ENCODE measurements around the gene NUDT4. TPM values are rescaled to one million over a fixed set of nuclear protein-coding genes. Genes with fewer than 3 reads are reported as not detected.

Gene NUDT4
- polyA plus RNA-seq, 1 experiment, result 15.4 TPM

DNA sequence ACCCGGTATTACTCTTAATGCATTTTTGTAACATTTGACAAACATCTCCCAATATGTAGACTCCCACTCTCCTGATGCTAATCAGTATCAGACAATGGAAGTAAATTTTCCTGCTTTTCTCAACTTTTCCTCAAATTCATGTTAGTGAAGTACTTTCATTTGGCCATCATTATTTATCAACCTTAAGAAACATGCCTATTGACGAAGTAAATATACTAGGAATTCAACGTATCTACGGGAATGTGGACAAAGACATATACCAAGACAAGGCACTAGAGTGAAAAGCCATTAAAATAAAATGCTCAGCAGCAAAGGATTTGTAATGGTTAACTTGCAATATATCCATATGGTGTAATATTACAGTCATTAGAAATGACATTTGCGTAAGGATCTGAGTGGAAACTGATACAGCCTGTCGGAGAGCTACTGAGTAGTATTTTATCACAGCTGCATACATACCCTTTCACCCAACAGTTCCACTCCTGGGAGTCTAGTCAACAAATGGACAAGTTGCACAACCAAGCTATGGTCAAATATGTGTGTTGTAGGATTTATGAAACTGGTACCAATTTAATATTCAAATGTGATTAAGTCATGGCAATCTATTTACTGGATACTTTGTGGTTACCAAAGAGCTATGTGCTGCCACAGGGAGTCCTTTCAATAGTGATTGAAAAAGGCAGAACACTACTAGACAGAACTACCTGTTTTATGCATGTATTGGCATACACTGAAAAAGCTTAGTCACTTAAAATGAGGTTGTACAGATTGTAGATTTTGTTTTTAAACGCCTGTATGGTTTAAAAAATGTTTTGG, 26.5 kb downstream of the NUDT4 start:
- Histone ChIP-seq H3K27me3 (ENCODE audit: control insufficient read depth, insufficient read depth, low read length) (no peaks in the 10 kb centered on the region), H3K36me3 (ENCODE audit: control insufficient read depth, insufficient read depth, low read length) (no peaks in the 10 kb centered on the region), H3K4me3 (ENCODE audit: low read depth, low read length) (no peak overlapping the region)
- POLR2A ChIA-PET, result interaction anchor here (0.7 kb wide), 1 partner anchor 53 kb away, joined by 3 read pairs; no protein-coding TSS in a partner anchor
- TF ChIP-seq, protein P1, sequence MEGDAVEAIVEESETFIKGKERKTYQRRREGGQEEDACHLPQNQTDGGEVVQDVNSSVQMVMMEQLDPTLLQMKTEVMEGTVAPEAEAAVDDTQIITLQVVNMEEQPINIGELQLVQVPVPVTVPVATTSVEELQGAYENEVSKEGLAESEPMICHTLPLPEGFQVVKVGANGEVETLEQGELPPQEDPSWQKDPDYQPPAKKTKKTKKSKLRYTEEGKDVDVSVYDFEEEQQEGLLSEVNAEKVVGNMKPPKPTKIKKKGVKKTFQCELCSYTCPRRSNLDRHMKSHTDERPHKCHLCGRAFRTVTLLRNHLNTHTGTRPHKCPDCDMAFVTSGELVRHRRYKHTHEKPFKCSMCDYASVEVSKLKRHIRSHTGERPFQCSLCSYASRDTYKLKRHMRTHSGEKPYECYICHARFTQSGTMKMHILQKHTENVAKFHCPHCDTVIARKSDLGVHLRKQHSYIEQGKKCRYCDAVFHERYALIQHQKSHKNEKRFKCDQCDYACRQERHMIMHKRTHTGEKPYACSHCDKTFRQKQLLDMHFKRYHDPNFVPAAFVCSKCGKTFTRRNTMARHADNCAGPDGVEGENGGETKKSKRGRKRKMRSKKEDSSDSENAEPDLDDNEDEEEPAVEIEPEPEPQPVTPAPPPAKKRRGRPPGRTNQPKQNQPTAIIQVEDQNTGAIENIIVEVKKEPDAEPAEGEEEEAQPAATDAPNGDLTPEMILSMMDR (IDR thresholded peaks at IDR 0.05; ENCODE audit: insufficient read depth, low read depth, low read length), result no peak
- DNase-seq (ENCODE audit: low read depth), result no peak
- CTCF ChIA-PET, result interaction anchor here (0.7 to 1.3 kb wide), 3 partner anchors 11 to 19 kb away, joined by 3 to 4 read pairs (median 3); no protein-coding TSS in a partner anchor

DNA sequence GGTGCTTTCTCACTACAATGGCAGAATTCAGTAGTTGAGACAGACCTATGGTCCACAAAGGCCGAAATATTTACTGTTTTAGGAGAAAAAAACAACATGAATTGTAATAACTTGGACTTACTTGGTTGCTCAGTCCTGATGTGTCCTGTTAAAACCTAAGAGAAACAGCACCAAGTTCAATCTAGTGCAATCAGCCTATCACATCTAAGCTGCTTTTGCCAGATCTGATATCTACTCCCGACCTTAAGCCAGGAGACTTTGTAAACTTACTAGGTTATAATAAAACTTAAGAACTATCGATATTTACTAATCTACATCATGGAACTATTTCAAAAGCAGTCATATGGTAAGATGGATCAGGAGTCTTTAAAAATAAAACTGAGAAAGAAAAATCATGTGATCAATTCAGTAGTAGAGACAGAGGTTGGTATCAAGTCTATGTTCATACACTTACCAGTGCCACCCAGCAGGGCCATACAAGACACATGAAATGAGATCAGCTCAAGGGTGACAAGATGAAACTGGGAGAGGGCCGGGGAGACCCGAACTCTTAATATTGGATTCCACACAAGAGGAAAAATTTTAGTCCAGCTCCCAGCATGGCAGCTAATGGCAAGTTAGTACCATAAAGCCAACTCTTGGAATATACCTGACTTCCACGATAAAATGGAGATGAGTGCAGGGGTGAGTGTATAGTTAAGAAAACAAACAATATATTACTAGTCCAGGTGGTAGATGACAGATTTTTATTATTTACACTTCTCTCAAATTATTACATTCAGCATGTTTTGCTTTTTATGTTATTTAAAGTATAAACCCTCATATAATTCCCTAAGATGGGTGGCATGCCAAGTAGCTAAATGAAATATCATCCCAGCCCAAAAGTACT, 27.5 kb downstream of the NUDT4 start:
- ChIA-PET POLR2A (interaction anchor here (0.7 kb wide), 1 partner anchor 54 kb away, joined by 3 read pairs; no protein-coding TSS in a partner anchor), CTCF (interaction anchor here (0.6 to 1.3 kb wide), 6 partner anchors 10 to 421 kb away, joined by 3 to 4 read pairs (median 3); no protein-coding TSS in a partner anchor)
- Histone ChIP-seq H3K36me3 (ENCODE audit: control insufficient read depth, insufficient read depth, low read length) (no peaks in the 10 kb centered on the region), H3K4me3 (ENCODE audit: low read depth, low read length) (no peak overlapping the region), H3K27me3 (ENCODE audit: control insufficient read depth, insufficient read depth, low read length) (no peaks in the 10 kb centered on the region)
- TF ChIP-seq, protein P1 (IDR thresholded peaks at IDR 0.05; ENCODE audit: insufficient read depth, low read depth, low read length), result no peak
- DNase-seq (ENCODE audit: low read depth), result no peak

DNA sequence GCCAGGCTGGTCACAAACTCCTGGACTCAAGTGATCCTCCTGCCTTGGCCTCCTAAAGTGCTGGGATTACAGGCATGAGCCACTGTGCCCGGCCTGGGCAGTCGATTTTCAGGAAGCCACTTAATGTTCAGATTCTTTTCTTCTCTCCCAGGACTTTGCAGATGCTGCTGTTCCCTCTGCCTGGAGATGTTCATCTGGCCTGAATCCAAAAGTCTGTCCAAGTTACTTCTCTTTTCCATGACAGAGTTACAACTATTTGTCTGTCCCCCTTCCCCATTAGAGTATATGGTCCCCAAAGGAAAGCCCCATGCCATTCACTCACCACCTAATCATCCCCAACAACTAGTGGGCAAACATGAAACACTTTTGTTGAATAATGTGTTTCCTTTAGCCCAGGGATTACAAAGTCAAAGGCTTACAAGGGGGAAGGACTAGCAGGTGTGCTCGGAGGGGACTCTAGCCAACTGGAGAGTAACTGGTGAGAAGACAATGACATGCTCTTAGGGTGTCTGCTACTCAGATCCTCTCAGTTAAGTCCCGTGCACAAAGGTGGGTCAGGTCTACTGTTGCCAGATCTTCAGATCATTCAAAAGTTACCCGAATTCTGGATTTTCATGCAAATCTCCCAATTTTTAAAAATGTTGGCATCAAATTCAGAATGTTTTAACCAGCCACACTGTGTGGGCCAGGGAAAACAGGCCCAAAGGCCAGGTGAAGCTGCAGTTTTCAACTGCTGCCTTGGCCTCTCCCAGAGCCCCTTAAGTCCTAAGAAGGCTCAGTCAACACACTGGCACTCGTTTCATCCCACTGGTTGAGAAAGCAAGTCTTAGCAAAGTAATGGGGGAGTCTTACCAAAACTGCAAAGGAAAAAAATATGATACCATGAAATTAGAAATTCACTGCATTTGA, 29.6 kb downstream of the NUDT4 start:
- no peak for DNase-seq (ENCODE audit: low read depth)
- TF ChIP-seq, protein P1 (IDR thresholded peaks at IDR 0.05; ENCODE audit: insufficient read depth, low read depth, low read length), result no peak
- ChIA-PET POLR2A (no interaction called here), CTCF (no interaction called here)
- H3K36me3 ChIP-seq (ENCODE audit: control insufficient read depth, insufficient read depth, low read length), result no peaks in the 10 kb centered on the region
- H3K4me3 ChIP-seq (ENCODE audit: low read depth, low read length), result no peak overlapping the region
- no peaks in the 10 kb centered on the region for H3K27me3 ChIP-seq (ENCODE audit: control insufficient read depth, insufficient read depth, low read length)

DNA sequence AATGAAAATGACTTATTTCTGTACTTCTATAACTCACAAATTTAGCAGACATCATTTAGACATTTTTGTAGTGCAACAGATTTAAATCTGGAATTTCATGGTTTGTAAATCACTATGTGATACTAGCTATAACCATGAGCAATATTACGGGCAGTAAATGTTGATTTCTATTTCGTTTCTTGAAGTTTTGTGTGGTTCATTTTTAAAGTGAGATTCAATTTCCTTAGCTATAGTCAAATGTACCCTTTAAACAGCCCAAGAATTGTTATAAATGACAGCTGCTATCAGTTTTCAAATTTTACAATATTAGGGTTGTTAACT, 30.2 kb downstream of the NUDT4 start:
- Histone ChIP-seq H3K4me3 (ENCODE audit: low read depth, low read length) (no peak overlapping the region), H3K36me3 (ENCODE audit: control insufficient read depth, insufficient read depth, low read length) (no peaks in the 10 kb centered on the region), H3K27me3 (ENCODE audit: control insufficient read depth, insufficient read depth, low read length) (no peaks in the 10 kb centered on the region)
- POLR2A ChIA-PET, result no interaction called here
- CTCF ChIA-PET, result interaction anchor here (1.1 kb wide), 1 partner anchor 695 kb away, joined by 3 read pairs; no protein-coding TSS in a partner anchor
- DNase-seq (ENCODE audit: low read depth), result no peak
- TF ChIP-seq, protein P1 (IDR thresholded peaks at IDR 0.05; ENCODE audit: insufficient read depth, low read depth, low read length), result no peak
